GM12872 (cell line): Measurements from ENCODE around the gene TMEM120A.

Experiments
- TF ChIP-seq, protein P1 (sequence below): IDR thresholded peaks from 3 replicates; pipeline ENCODE4 v1.5.1; 2011; ENCODE audit warnings: low read depth, mild to moderate bottlenecking, low read length, moderate library complexity; ENCODE audit not compliant: insufficient read depth

Gene TMEM120A

GRCh38 chr7:75955331-75955955 is 39.0 kb downstream of the TMEM120A start:
- TF ChIP-seq, protein P1, sequence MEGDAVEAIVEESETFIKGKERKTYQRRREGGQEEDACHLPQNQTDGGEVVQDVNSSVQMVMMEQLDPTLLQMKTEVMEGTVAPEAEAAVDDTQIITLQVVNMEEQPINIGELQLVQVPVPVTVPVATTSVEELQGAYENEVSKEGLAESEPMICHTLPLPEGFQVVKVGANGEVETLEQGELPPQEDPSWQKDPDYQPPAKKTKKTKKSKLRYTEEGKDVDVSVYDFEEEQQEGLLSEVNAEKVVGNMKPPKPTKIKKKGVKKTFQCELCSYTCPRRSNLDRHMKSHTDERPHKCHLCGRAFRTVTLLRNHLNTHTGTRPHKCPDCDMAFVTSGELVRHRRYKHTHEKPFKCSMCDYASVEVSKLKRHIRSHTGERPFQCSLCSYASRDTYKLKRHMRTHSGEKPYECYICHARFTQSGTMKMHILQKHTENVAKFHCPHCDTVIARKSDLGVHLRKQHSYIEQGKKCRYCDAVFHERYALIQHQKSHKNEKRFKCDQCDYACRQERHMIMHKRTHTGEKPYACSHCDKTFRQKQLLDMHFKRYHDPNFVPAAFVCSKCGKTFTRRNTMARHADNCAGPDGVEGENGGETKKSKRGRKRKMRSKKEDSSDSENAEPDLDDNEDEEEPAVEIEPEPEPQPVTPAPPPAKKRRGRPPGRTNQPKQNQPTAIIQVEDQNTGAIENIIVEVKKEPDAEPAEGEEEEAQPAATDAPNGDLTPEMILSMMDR: no peak

GRCh38 chr7:75953931-75954330 is 40.5 kb downstream of the TMEM120A start:
- TF ChIP-seq, protein P1: no peak

DNA sequence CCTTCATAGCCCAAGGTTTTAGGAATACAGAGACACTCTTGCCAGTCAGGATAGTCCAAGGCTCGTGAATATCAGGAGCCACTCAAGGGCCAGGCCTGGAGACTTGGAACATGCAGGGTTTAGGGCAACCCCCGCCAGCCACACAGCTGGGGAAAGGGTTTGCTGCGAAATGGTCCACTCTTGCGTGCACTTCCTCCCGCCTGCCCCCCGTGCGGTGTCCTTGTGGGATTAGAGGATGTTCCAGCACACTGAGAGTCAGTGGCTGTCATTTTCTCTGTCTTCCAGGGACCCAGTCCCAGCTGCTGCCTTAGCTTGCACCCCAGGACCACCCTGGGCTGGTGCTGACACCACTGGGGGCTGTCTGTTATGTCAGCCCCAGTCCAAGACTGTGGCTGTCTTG is 41.0 kb downstream of the TMEM120A start:
- TF ChIP-seq, protein P1: no peak

DNA sequence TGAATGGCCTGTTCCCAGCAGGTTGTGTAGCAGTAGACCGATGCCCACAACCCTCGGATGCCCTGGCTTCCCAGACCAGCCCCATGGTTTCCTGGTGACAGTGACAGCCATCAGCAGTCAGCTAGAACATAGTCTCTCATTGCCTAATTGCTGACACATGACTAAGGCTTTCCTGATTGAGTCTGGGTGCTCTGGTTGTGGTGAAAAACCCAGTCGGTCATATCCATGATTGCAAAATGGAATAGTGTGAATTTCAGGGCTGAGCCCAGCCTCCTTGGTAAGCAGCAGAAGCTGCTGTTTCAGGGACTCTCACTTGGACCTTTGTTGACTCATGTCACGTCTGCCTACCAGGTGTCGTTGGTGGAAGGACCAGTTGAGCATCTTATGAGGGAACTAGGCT is 42.9 kb downstream of the TMEM120A start:
- TF ChIP-seq, protein P1: no peak

DNA sequence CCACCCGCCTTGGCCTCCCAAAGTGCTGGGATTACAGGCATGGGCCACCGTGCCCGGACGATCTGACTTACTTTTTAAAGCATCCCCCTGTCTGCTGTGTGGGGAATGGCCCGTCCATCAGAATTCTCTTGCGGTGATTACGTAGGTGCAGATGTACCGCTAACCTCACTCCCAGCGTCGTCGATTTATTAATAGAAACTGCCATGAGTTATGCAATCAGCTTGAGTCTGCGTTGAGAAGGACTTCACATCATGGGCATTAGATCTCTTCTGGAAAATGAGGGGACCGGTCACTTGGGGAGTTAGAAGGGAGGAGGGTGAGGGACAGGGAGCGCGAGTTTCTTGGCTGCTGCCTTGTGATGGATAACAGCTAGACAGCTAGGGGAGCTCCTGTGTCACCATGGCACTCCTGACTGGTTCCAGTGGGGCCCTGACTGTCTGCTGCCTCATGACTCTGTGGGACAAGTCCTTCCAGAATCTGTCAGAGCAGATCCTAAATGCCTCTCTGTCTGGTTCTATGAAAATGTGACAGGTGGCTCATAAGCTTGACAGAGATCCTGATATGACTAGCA is 44.2 kb downstream of the TMEM120A start:
- TF ChIP-seq, protein P1: no peak

GRCh38 chr7:75948179-75948578 is 46.2 kb downstream of the TMEM120A start:
- TF ChIP-seq, protein P1: no peak

GRCh38 chr7:75946207-75946855 is 48.1 kb downstream of the TMEM120A start:
- TF ChIP-seq, protein P1: no peak
